T-helper 9 cell (primary cell): ENCODE data around the gene ATRAID.

Experiments
- DNase-seq: peaks from one replicate; pipeline ENCODE4 v3.0.0-alpha.2; 2020

ATRAID gene

GRCh38 chr2:27220091-27220490 lies 8.2 kb downstream of the ATRAID start:
- no peak for DNase-seq

GRCh38 chr2:27221166-27221565 lies 9.3 kb downstream of the ATRAID start:
- DNase-seq: no peak

- DNase-seq: no peak
These were observed 10.6 kb downstream of the ATRAID start for GRCh38 chr2:27222407-27222806.

GRCh38 chr2:27223416-27223815 lies 11.6 kb downstream of the ATRAID start:
- DNase-seq: no peak

- no peak for DNase-seq
These were observed 13.7 kb downstream of the ATRAID start for GRCh38 chr2:27225526-27225925.

GRCh38 chr2:27227501-27227900 lies 15.7 kb downstream of the ATRAID start:
- DNase-seq: no peak

GRCh38 chr2:27231921-27232320 lies 20.1 kb downstream of the ATRAID start:
- DNase-seq: no peak

GRCh38 chr2:27233341-27233740 lies 21.5 kb downstream of the ATRAID start:
- DNase-seq: no peak

GRCh38 chr2:27236136-27236535 lies 24.3 kb downstream of the ATRAID start:
- DNase-seq: no peak

GRCh38 chr2:27236626-27237025 lies 24.8 kb downstream of the ATRAID start:
- no peak for DNase-seq

- no peak for DNase-seq
These were observed 25.6 kb downstream of the ATRAID start for GRCh38 chr2:27237341-27237945.

- DNase-seq: no peak
These were observed 27.1 kb downstream of the ATRAID start for GRCh38 chr2:27238976-27239375.

- DNase-seq: no peak
These were observed 28.6 kb downstream of the ATRAID start for GRCh38 chr2:27240406-27240805.

GRCh38 chr2:27241761-27242613 lies 30.1 kb downstream of the ATRAID start:
- DNase-seq: no peak

GRCh38 chr2:27242614-27242951 lies 30.7 kb downstream of the ATRAID start:
- no peak for DNase-seq

GRCh38 chr2:27243391-27244130 lies 31.7 kb downstream of the ATRAID start:
- no peak for DNase-seq

GRCh38 chr2:27245116-27245515 lies 33.3 kb downstream of the ATRAID start:
- DNase-seq: no peak

- no peak for DNase-seq
These were observed 33.8 kb downstream of the ATRAID start for GRCh38 chr2:27245626-27246025.

GRCh38 chr2:27247893-27248292 lies 36.1 kb downstream of the ATRAID start:
- DNase-seq: no peak

GRCh38 chr2:27249159-27249890 lies 37.5 kb downstream of the ATRAID start:
- no peak for DNase-seq

- no peak for DNase-seq
These were observed 38.2 kb downstream of the ATRAID start for GRCh38 chr2:27249891-27250651.

- DNase-seq: no peak
These were observed 39.0 kb downstream of the ATRAID start for GRCh38 chr2:27250652-27251379.
